CD4-positive, alpha-beta memory T cell (primary cell): ENCODE measurements around the gene PRSS38. TPM values are rescaled to one million over a fixed set of nuclear protein-coding genes. Genes with fewer than 3 reads are reported as not detected.
A peak's percentile ranks its signal among the peaks of the same experiment; 100 is the strongest.

Experiments
- CTCF ChIA-PET: fragments of 350-600 bp; sonication (Branson Sonifier 250); formaldehyde crosslinking; loops from one replicate; lab custom pipeline; 2021; ENCODE audit warnings: inconsistent platforms; ENCODE audit not compliant: partially characterized antibody; lab: Charles Lee
- POLR2A ChIA-PET: fragments of 350-600 bp; sonication (Branson Sonifier 250); formaldehyde crosslinking; loops from one replicate; lab custom pipeline; 2021; ENCODE audit not compliant: partially characterized antibody; lab: Charles Lee
- DNase-seq, 5 donors: peaks; one replicate each; pipeline versions ENCODE4 v3.0.0 to v3.0.0-alpha.2; 2020 to 2022; ENCODE audit warnings: mixed read lengths in 1 of 5
- H3K27ac ChIP-seq: one replicate; pipeline ENCODE4 v1.7.0; 2013; ENCODE audit warnings: low read depth, low read length
- H3K27me3 ChIP-seq: 2 replicates; pipeline ENCODE4 v1.7.0; 2013; ENCODE audit warnings: mild to moderate bottlenecking, low read length, moderate library complexity; ENCODE audit not compliant: insufficient read depth
- H3K36me3 ChIP-seq: 2 replicates; pipeline ENCODE4 v1.7.0; 2013; ENCODE audit warnings: mild to moderate bottlenecking, low read length, moderate library complexity; ENCODE audit not compliant: insufficient read depth
- H3K4me1 ChIP-seq: 2 replicates; pipeline ENCODE4 v1.7.0; 2013; ENCODE audit warnings: mild to moderate bottlenecking, low read length, moderate library complexity; ENCODE audit not compliant: insufficient read depth
- H3K4me3 ChIP-seq, 2 donors: one replicate each; pipeline ENCODE4 v1.7.0; 2013; ENCODE audit warnings: low read length in 2 of 2, mild to moderate bottlenecking in 1 of 2
- H3K9me3 ChIP-seq, 2 donors: one replicate each; pipeline ENCODE4 v1.7.0; 2013; ENCODE audit warnings: low read length in 2 of 2, control low read depth in 1 of 2; ENCODE audit not compliant: control insufficient read depth in 1 of 2
- H3K27ac Mint-ChIP-seq, 7 donors: one replicate each; pipeline ENCODE4 v1.8.0; 2020 to 2021; ENCODE audit warnings: mixed read lengths in 7 of 7, mild to moderate bottlenecking in 6 of 7, inconsistent platforms in 3 of 7, moderate library complexity in 3 of 7
- H3K27me3 Mint-ChIP-seq, 2 donors: one replicate each; pipeline ENCODE4 v1.8.0; 2020 to 2021; ENCODE audit warnings: mixed read lengths in 2 of 2
- H3K36me3 Mint-ChIP-seq, 2 donors: one replicate each; pipeline ENCODE4 v1.8.0; 2020 to 2021; ENCODE audit warnings: mixed read lengths in 2 of 2, inconsistent platforms in 1 of 2, mild to moderate bottlenecking in 1 of 2
- H3K4me1 Mint-ChIP-seq, 4 donors: one replicate each; pipeline ENCODE4 v1.8.0; 2020 to 2021; ENCODE audit warnings: mixed read lengths in 4 of 4, mild to moderate bottlenecking in 1 of 4
- H3K4me3 Mint-ChIP-seq, 8 donors: one replicate each; pipeline ENCODE4 v1.8.0; 2020 to 2021; ENCODE audit warnings: mixed read lengths in 8 of 8, mild to moderate bottlenecking in 7 of 8, moderate library complexity in 6 of 8, inconsistent platforms in 3 of 8
- H3K9me3 Mint-ChIP-seq, 8 donors: one replicate each; pipeline ENCODE4 v1.8.0; 2020 to 2021; ENCODE audit warnings: mixed read lengths in 8 of 8, mild to moderate bottlenecking in 5 of 8, inconsistent platforms in 3 of 8, moderate library complexity in 1 of 8
- intact Hi-C: fragments of 100-400 bp; cut with micrococcal nuclease; formaldehyde crosslinking; loops from one replicate; pipeline ENCODE4 v1.15.1; 2023
- polyA plus RNA-seq, 2 donors: library from polyadenylated mRNA; unstranded; fragments of 300-500 nt; fragmentation: Illumina TruSeq; gene quantifications; one replicate each; pipeline ENCODE4 v1.2.3, GENCODE V29; 2021
- total RNA-seq, 2 experiments: library from RNA; stranded (reverse); gene quantifications; one replicate each; pipeline ENCODE4 v1.2.3, GENCODE V29; 2021

Gene PRSS38
- total and polyA plus RNA-seq, 4 experiments from 2014 or later = not detected

GRCh38 chr1:227849251-227849650 lies 33.8 kb downstream of the PRSS38 start:
- POLR2A ChIA-PET = interaction anchor here (0.8 to 1.6 kb wide), 2 partner anchors 21 to 97 kb away, joined by 3 to 7 read pairs; no protein-coding TSS in a partner anchor
- H3K27ac Mint-ChIP-seq = peak overlapping the region in 4 of 7 donors; percentile 17 to 83 (median 55)
- no peak overlapping the region for H3K27ac ChIP-seq
- no peaks in the 10 kb centered on the region for H3K4me1 ChIP-seq
- no peaks in the 10 kb centered on the region for H3K9me3 ChIP-seq
- peaks cover 0 to 11% (median 7%) of the 10 kb centered on the region in 8 donors for H3K9me3 Mint-ChIP-seq
- peaks cover 0 to 7% of the 10 kb centered on the region in 2 donors for H3K36me3 Mint-ChIP-seq
- H3K4me3 ChIP-seq = no peak overlapping the region
- H3K27me3 Mint-ChIP-seq = peaks cover 0 to 7% of the 10 kb centered on the region in 2 donors
- intact Hi-C loops = loop anchor here (5.0 kb wide), 1 partner anchor 87 kb away; no protein-coding TSS in a partner anchor
- no peaks in the 10 kb centered on the region for H3K27me3 ChIP-seq
- peak in 2 of 5 donors; percentile 12 to 21 for DNase-seq
- CTCF ChIA-PET = interaction anchor here (0.9 to 3.7 kb wide), 12 partner anchors 9 to 107 kb away, joined by 3 to 25 read pairs (median 6); no protein-coding TSS in a partner anchor
- H3K36me3 ChIP-seq = no peaks in the 10 kb centered on the region
- H3K4me3 Mint-ChIP-seq = no peak overlapping the region
- H3K4me1 Mint-ChIP-seq = peaks cover 0 to 4% (median 3%) of the 10 kb centered on the region in 4 donors

GRCh38 chr1:227854189-227854588 lies 38.7 kb downstream of the PRSS38 start:
- H3K9me3 ChIP-seq = no peaks in the 10 kb centered on the region
- H3K9me3 Mint-ChIP-seq = peaks cover 0 to 1% (median under 1%) of the 10 kb centered on the region in 8 donors
- DNase-seq = no peak
- H3K27ac ChIP-seq = no peak overlapping the region
- H3K4me3 Mint-ChIP-seq = no peak overlapping the region
- H3K4me3 ChIP-seq = no peak overlapping the region
- peaks cover 0 to 1% of the 10 kb centered on the region in 2 donors for H3K36me3 Mint-ChIP-seq
- H3K4me1 Mint-ChIP-seq = peaks cover 0 to 2% (median 2%) of the 10 kb centered on the region in 4 donors
- no peaks in the 10 kb centered on the region for H3K36me3 ChIP-seq
- peaks cover 0 to 7% of the 10 kb centered on the region in 2 donors for H3K27me3 Mint-ChIP-seq
- ChIA-PET CTCF (interaction anchor here (0.8 kb wide), 1 partner anchor 100 kb away, joined by 3 read pairs; no protein-coding TSS in a partner anchor), POLR2A (no interaction called here)
- no peaks in the 10 kb centered on the region for H3K27me3 ChIP-seq
- intact Hi-C loops = no loop called here
- H3K4me1 ChIP-seq = no peaks in the 10 kb centered on the region
- no peak overlapping the region for H3K27ac Mint-ChIP-seq

GRCh38 chr1:227855687-227856086 lies 40.2 kb downstream of the PRSS38 start:
- no peaks in the 10 kb centered on the region for H3K4me1 ChIP-seq
- H3K27ac ChIP-seq = no peak overlapping the region
- ChIA-PET CTCF (no interaction called here), POLR2A (no interaction called here)
- Mint-ChIP-seq H3K27me3 (peaks cover 0 to 7% of the 10 kb centered on the region in 2 donors), H3K4me1 (no peaks in the 10 kb centered on the region), H3K27ac (no peak overlapping the region), H3K4me3 (no peak overlapping the region), H3K36me3 (no peaks in the 10 kb centered on the region), H3K9me3 (peaks cover 0 to 1% (median 0%) of the 10 kb centered on the region in 8 donors)
- no peak overlapping the region for H3K4me3 ChIP-seq
- no peaks in the 10 kb centered on the region for H3K27me3 ChIP-seq
- H3K36me3 ChIP-seq = no peaks in the 10 kb centered on the region
- H3K9me3 ChIP-seq = no peaks in the 10 kb centered on the region
- intact Hi-C loops = no loop called here
- DNase-seq = no peak

- no peak overlapping the region for H3K27ac Mint-ChIP-seq
- Histone ChIP-seq H3K36me3 (no peaks in the 10 kb centered on the region), H3K4me1 (no peaks in the 10 kb centered on the region), H3K4me3 (no peak overlapping the region), H3K27me3 (no peaks in the 10 kb centered on the region), H3K9me3 (no peaks in the 10 kb centered on the region), H3K27ac (no peak overlapping the region)
- no peak overlapping the region for H3K4me3 Mint-ChIP-seq
- H3K9me3 Mint-ChIP-seq = peaks cover 0 to 1% (median 0%) of the 10 kb centered on the region in 8 donors
- H3K27me3 Mint-ChIP-seq = peaks cover 0 to 7% of the 10 kb centered on the region in 2 donors
- no peak for DNase-seq
- H3K4me1 Mint-ChIP-seq = no peaks in the 10 kb centered on the region
- intact Hi-C loops = no loop called here
- ChIA-PET CTCF (no interaction called here), POLR2A (interaction anchor here (0.6 kb wide), 1 partner anchor 23 kb away, joined by 3 read pairs; no protein-coding TSS in a partner anchor)
- no peaks in the 10 kb centered on the region for H3K36me3 Mint-ChIP-seq
Observed at GRCh38 chr1:227856147-227856858, 40.8 kb downstream of the PRSS38 start.

GRCh38 chr1:227864882-227865281 lies 49.4 kb downstream of the PRSS38 start:
- H3K36me3 ChIP-seq = no peaks in the 10 kb centered on the region
- Mint-ChIP-seq H3K4me3 (no peak overlapping the region), H3K9me3 (peaks cover 0 to 17% (median 10%) of the 10 kb centered on the region in 8 donors), H3K27ac (peak overlapping the region in 2 of 7 donors; percentile 9 to 14), H3K36me3 (peaks cover 1 to 4% of the 10 kb centered on the region in 2 donors), H3K4me1 (peaks cover 10 to 34% (median 12%) of the 10 kb centered on the region in 4 donors), H3K27me3 (no peaks in the 10 kb centered on the region)
- no peak overlapping the region for H3K4me3 ChIP-seq
- CTCF ChIA-PET = interaction anchor here (1.5 kb wide), 1 partner anchor 89 kb away, joined by 4 read pairs; no protein-coding TSS in a partner anchor
- no peak overlapping the region for H3K27ac ChIP-seq
- intact Hi-C loops = no loop called here
- no peak for DNase-seq
- peaks cover 9% of the 10 kb centered on the region for H3K4me1 ChIP-seq
- no peaks in the 10 kb centered on the region for H3K27me3 ChIP-seq
- POLR2A ChIA-PET = no interaction called here
- no peaks in the 10 kb centered on the region for H3K9me3 ChIP-seq

GRCh38 chr1:227869279-227869842 lies 53.9 kb downstream of the PRSS38 start:
- Histone ChIP-seq H3K27me3 (no peaks in the 10 kb centered on the region), H3K4me1 (peaks cover 36% of the 10 kb centered on the region), H3K4me3 (peak overlapping the region in 1 of 2 donors; percentile 27), H3K27ac (no peak overlapping the region), H3K9me3 (no peaks in the 10 kb centered on the region), H3K36me3 (no peaks in the 10 kb centered on the region)
- Mint-ChIP-seq H3K4me1 (peaks cover 35 to 69% (median 41%) of the 10 kb centered on the region in 4 donors), H3K36me3 (peaks cover 3 to 4% of the 10 kb centered on the region in 2 donors), H3K27ac (peak overlapping the region in 6 of 7 donors; percentile 71 to 95 (median 82)), H3K9me3 (peaks cover 2 to 21% (median 9%) of the 10 kb centered on the region in 8 donors), H3K27me3 (peaks cover 0 to under 1% of the 10 kb centered on the region in 2 donors), H3K4me3 (peak overlapping the region in 7 of 8 donors; percentile 39 to 91 (median 80))
- ChIA-PET POLR2A (interaction anchor here (0.9 to 5.0 kb wide), 7 partner anchors 10 to 106 kb away, joined by 3 to 49 read pairs (median 7); no protein-coding TSS in a partner anchor), CTCF (interaction anchor here (1.0 to 1.5 kb wide), 6 partner anchors 14 to 106 kb away, joined by 3 to 7 read pairs (median 4); no protein-coding TSS in a partner anchor)
- intact Hi-C loops = no loop called here
- no peak for DNase-seq
